Measurements from ENCODE around the gene SNX21.

GRCh38 chr20:45886590-45887345 lies 53.2 kb downstream of the SNX21 start:
- TF ChIP-seq, protein P1, sequence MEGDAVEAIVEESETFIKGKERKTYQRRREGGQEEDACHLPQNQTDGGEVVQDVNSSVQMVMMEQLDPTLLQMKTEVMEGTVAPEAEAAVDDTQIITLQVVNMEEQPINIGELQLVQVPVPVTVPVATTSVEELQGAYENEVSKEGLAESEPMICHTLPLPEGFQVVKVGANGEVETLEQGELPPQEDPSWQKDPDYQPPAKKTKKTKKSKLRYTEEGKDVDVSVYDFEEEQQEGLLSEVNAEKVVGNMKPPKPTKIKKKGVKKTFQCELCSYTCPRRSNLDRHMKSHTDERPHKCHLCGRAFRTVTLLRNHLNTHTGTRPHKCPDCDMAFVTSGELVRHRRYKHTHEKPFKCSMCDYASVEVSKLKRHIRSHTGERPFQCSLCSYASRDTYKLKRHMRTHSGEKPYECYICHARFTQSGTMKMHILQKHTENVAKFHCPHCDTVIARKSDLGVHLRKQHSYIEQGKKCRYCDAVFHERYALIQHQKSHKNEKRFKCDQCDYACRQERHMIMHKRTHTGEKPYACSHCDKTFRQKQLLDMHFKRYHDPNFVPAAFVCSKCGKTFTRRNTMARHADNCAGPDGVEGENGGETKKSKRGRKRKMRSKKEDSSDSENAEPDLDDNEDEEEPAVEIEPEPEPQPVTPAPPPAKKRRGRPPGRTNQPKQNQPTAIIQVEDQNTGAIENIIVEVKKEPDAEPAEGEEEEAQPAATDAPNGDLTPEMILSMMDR (IDR thresholded peaks at IDR 0.05; ENCODE audit: low read depth, low read length, missing input control), result no peak
- TF ChIP-seq RAD21 (IDR thresholded peaks at IDR 0.05) (no peak), SP1 (IDR thresholded peaks at IDR 0.05) (no peak), YY1 (IDR thresholded peaks at IDR 0.05) (no peak), EGR1 (IDR thresholded peaks at IDR 0.05; ENCODE audit: low read depth in 2 of 2) (no peak), JUND (IDR thresholded peaks at IDR 0.05) (no peak), GABPA (IDR thresholded peaks at IDR 0.05 in 1 of 2, conservative IDR thresholded peaks at IDR 0.05 in 1 of 2) (no peak), FOXA1 (IDR thresholded peaks at IDR 0.05) (no peak)
- TF ChIP-seq, protein P2, sequence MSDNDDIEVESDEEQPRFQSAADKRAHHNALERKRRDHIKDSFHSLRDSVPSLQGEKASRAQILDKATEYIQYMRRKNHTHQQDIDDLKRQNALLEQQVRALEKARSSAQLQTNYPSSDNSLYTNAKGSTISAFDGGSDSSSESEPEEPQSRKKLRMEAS (IDR thresholded peaks at IDR 0.05), result no peak
- TF ChIP-seq, protein P3, sequence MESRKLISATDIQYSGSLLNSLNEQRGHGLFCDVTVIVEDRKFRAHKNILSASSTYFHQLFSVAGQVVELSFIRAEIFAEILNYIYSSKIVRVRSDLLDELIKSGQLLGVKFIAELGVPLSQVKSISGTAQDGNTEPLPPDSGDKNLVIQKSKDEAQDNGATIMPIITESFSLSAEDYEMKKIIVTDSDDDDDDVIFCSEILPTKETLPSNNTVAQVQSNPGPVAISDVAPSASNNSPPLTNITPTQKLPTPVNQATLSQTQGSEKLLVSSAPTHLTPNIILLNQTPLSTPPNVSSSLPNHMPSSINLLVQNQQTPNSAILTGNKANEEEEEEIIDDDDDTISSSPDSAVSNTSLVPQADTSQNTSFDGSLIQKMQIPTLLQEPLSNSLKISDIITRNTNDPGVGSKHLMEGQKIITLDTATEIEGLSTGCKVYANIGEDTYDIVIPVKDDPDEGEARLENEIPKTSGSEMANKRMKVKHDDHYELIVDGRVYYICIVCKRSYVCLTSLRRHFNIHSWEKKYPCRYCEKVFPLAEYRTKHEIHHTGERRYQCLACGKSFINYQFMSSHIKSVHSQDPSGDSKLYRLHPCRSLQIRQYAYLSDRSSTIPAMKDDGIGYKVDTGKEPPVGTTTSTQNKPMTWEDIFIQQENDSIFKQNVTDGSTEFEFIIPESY (IDR thresholded peaks at IDR 0.05), result no peak
- TF ChIP-seq, protein P4, sequence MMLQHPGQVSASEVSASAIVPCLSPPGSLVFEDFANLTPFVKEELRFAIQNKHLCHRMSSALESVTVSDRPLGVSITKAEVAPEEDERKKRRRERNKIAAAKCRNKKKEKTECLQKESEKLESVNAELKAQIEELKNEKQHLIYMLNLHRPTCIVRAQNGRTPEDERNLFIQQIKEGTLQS (IDR thresholded peaks at IDR 0.05), result no peak
- TF ChIP-seq, protein P5, sequence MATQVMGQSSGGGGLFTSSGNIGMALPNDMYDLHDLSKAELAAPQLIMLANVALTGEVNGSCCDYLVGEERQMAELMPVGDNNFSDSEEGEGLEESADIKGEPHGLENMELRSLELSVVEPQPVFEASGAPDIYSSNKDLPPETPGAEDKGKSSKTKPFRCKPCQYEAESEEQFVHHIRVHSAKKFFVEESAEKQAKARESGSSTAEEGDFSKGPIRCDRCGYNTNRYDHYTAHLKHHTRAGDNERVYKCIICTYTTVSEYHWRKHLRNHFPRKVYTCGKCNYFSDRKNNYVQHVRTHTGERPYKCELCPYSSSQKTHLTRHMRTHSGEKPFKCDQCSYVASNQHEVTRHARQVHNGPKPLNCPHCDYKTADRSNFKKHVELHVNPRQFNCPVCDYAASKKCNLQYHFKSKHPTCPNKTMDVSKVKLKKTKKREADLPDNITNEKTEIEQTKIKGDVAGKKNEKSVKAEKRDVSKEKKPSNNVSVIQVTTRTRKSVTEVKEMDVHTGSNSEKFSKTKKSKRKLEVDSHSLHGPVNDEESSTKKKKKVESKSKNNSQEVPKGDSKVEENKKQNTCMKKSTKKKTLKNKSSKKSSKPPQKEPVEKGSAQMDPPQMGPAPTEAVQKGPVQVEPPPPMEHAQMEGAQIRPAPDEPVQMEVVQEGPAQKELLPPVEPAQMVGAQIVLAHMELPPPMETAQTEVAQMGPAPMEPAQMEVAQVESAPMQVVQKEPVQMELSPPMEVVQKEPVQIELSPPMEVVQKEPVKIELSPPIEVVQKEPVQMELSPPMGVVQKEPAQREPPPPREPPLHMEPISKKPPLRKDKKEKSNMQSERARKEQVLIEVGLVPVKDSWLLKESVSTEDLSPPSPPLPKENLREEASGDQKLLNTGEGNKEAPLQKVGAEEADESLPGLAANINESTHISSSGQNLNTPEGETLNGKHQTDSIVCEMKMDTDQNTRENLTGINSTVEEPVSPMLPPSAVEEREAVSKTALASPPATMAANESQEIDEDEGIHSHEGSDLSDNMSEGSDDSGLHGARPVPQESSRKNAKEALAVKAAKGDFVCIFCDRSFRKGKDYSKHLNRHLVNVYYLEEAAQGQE (IDR thresholded peaks at IDR 0.05), result no peak
